Immature natural killer cell (primary cell): Measurements from ENCODE around the gene SAP25. TPM values are rescaled to one million over a fixed set of nuclear protein-coding genes. Genes with fewer than 3 reads are reported as not detected.
"Not testable (repeated sequence)": the region's sequence is repeated elsewhere in the genome, so short reads cannot be mapped to it uniquely, and the experiment has no call there.

Experiments used
- DNase-seq, 3 donors: peaks; one replicate each; pipeline ENCODE4 v3.0.0; 2022; ENCODE audit warnings: mixed read lengths in 1 of 3
- H3K27ac Mint-ChIP-seq, 6 donors: one replicate each; pipeline ENCODE4 v1.8.0; 2020; ENCODE audit warnings: mixed read lengths in 6 of 6, mild to moderate bottlenecking in 5 of 6, inconsistent platforms in 4 of 6, moderate library complexity in 3 of 6
- H3K27me3 Mint-ChIP-seq, 3 donors: one replicate each; pipeline ENCODE4 v1.8.0; 2020 to 2021; ENCODE audit warnings: low read depth in 3 of 3, mild to moderate bottlenecking in 3 of 3, mixed read lengths in 3 of 3, moderate library complexity in 3 of 3, inconsistent platforms in 1 of 3
- H3K36me3 Mint-ChIP-seq, 3 donors: one replicate each; pipeline ENCODE4 v1.8.0; 2020; ENCODE audit warnings: mixed read lengths in 3 of 3, inconsistent platforms in 2 of 3, mild to moderate bottlenecking in 2 of 3
- H3K4me1 Mint-ChIP-seq, 2 donors: one replicate each; pipeline ENCODE4 v1.8.0; 2020; ENCODE audit warnings: inconsistent platforms in 2 of 2, mild to moderate bottlenecking in 2 of 2, mixed read lengths in 2 of 2, moderate library complexity in 1 of 2
- H3K4me3 Mint-ChIP-seq, 5 donors: one replicate each; pipeline ENCODE4 v1.8.0; 2020; ENCODE audit warnings: mild to moderate bottlenecking in 5 of 5, mixed read lengths in 5 of 5, inconsistent platforms in 3 of 5, moderate library complexity in 3 of 5
- H3K9me3 Mint-ChIP-seq, 6 donors: one replicate each; pipeline ENCODE4 v1.8.0; 2020; ENCODE audit warnings: mild to moderate bottlenecking in 6 of 6, mixed read lengths in 6 of 6, inconsistent platforms in 4 of 6, moderate library complexity in 3 of 6
- polyA plus RNA-seq, 3 donors: library from polyadenylated mRNA; unstranded; fragments of 300-500 nt; fragmentation: Illumina TruSeq; gene quantifications; one replicate each; pipeline ENCODE4 v1.2.3, GENCODE V29; 2021

Gene SAP25
- polyA plus RNA-seq, 3 donors from 2014 or later = not detected

GRCh38 chr7:100553032-100553431 is 20.7 kb downstream of the SAP25 start:
- H3K27ac Mint-ChIP-seq = no peak overlapping the region
- no peak for DNase-seq
- H3K4me3 Mint-ChIP-seq = no peak overlapping the region
- no peaks in the 10 kb centered on the region for H3K9me3 Mint-ChIP-seq
- peaks cover 0 to 6% (median 2%) of the 10 kb centered on the region in 3 donors for H3K27me3 Mint-ChIP-seq
- H3K4me1 Mint-ChIP-seq = peaks cover 28 to 39% of the 10 kb centered on the region in 2 donors
- H3K36me3 Mint-ChIP-seq = peaks cover 15 to 38% (median 26%) of the 10 kb centered on the region in 3 donors

DNA sequence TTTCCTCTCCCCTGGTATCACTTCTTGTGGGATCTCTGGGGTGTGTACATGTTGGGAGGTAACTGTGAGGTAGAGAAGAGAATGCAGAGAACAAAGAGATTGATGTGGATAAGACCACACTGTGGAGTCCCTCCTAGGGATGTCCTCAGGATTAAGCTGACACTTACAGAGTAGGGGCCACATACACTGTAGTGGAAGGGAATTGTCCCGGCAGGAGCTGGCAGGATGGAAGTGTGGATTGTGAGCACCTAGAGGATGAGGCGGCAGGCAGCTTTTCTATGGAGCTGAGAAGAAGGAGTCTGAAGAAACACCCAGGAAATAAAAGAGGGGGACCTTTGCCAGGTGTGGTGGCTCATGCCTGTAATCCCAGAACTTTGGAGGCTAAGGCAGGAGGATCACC is 21.2 kb downstream of the SAP25 start:
- no peak for DNase-seq
- H3K27ac Mint-ChIP-seq = peak overlapping the region in 3 of 6 donors; percentile 2 to 34 (median 3)
- peaks cover 15 to 38% (median 26%) of the 10 kb centered on the region in 3 donors for H3K36me3 Mint-ChIP-seq
- peaks cover 33 to 44% of the 10 kb centered on the region in 2 donors for H3K4me1 Mint-ChIP-seq
- peaks cover 0 to 6% (median 2%) of the 10 kb centered on the region in 3 donors for H3K27me3 Mint-ChIP-seq
- H3K4me3 Mint-ChIP-seq = no peak overlapping the region
- H3K9me3 Mint-ChIP-seq = no peaks in the 10 kb centered on the region

DNA sequence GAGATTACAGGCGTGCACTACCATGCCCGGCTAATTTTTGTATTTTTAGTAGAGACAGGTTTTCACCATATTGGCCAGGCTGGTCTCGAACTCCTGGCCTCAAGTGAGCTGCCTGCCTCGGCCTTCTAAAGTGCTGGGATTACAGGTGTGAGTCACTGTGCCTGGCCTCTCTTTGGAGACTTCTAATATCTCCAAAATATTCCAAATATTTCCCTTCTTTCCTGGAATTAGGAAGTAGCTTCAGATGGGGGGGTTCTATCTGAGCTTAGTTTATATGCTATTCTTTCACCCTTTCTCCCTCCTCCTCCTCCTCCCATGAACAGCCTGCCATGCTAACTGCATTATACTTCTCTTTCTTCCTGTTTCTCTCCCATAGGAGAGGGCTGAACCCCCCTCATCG is 25.3 kb downstream of the SAP25 start:
- not testable (repeated sequence) for H3K9me3 Mint-ChIP-seq, DNase-seq, H3K27me3 Mint-ChIP-seq
- Mint-ChIP-seq H3K36me3 (peaks cover 10 to 15% (median 13%) of the 10 kb centered on the region in 3 donors), H3K4me3 (peak overlapping the region; percentile 30 to 74 (median 58)), H3K27ac (peak overlapping the region; percentile 89 to 99 (median 96)), H3K4me1 (peaks cover 74 to 80% of the 10 kb centered on the region in 2 donors)

- Mint-ChIP-seq H3K9me3 (no peaks in the 10 kb centered on the region), H3K36me3 (peaks cover 10 to 11% (median 10%) of the 10 kb centered on the region in 3 donors), H3K4me1 (peaks cover 80 to 86% of the 10 kb centered on the region in 2 donors), H3K4me3 (peak overlapping the region; percentile 69 to 91 (median 82)), H3K27me3 (peaks cover 2 to 6% (median 2%) of the 10 kb centered on the region in 3 donors), H3K27ac (peak overlapping the region; percentile 89 to 99 (median 96))
- no peak for DNase-seq
Observed at GRCh38 chr7:100547872-100548271, 25.8 kb downstream of the SAP25 start.

DNA sequence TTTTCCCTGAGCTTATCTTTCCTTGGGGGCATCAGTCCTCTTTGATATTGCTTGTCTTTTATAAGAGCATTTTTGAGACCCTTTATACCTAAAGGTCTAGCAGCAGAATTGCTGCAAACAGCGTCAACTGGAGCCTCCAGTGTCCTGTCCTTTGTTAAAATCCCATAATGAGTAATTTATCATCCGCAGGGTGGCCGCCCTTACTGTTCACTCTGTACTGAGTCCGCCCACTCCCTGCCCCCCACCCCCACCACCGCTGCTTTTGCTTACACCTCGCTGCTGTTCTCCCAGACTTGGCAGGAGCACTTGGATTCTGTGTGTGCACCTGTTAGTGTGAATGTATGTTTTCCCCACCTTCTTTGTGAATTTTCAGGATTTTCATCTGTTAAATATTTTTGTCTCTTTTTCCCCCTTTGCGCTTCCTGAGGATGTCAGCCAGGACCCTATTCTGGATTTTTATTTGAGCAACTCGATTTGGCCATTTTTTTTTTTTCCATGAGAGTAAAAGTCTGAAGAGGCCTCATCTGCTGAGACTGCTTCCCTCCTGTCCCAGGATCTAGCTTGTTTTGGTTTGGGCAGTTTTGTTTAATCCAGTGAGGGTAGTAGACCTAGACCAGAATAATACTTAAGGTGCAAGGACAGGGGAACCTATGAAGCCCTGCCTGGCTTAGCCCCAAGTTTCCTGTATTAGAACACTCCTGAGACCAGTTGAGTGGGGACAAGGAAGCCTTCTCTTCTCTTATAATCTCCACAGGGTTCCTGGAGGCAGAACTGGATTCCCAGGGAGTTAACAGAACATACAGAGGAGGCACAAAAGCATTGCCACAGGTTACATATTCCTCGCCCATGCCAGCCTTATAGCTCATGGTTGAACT is 26.5 kb downstream of the SAP25 start:
- peak overlapping the region; percentile 89 to 99 (median 96) for H3K27ac Mint-ChIP-seq
- no peaks in the 10 kb centered on the region for H3K9me3 Mint-ChIP-seq
- peaks cover 85 to 87% of the 10 kb centered on the region in 2 donors for H3K4me1 Mint-ChIP-seq
- no peak for DNase-seq
- H3K36me3 Mint-ChIP-seq = peaks cover 6 to 7% (median 6%) of the 10 kb centered on the region in 3 donors
- H3K27me3 Mint-ChIP-seq = peaks cover 2 to 6% (median 2%) of the 10 kb centered on the region in 3 donors
- H3K4me3 Mint-ChIP-seq = peak overlapping the region; percentile 69 to 91 (median 82)

DNA sequence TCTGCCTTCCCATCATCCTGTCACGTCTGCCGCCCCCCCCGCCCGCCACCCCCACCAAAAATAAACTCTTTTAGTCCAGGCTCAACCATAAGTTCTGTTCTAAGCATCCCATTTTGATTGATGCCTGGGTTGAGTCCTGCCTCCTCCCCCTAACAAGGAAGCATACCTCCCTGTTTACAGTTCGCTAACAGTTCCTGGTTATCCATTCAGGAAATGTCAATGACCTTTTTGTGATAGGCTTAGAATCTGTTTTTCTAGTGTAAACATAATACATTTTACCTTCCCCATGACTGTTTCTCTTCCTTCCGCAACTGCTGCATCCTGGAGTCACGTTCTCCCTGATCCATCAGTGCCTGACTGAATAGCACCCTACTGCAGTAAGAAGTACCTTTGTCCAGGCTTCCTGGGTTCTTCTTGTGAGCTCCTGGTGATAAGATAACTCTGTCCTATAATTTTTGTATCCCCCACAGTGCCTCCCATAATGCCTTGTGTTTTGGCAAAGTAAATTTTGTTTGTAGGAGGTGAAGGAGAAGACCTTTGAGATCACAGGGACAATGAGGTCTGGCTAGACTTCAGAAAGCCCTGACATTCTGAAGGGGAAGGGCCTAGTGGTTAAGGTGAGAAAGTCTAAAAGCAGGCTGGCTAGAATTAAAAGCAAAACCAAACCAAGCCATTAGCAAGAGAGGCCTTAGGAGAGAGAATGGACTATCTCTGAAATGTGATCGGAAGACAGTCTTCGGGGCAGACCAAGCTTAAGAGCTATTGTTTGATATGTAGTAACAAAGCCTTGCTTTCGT is 27.4 kb downstream of the SAP25 start:
- DNase-seq = peak; percentile 72 to 75 (median 73)
- peak overlapping the region; percentile 69 to 91 (median 82) for H3K4me3 Mint-ChIP-seq

GRCh38 chr7:100545360-100546128 is 28.2 kb downstream of the SAP25 start:
- peak overlapping the region; percentile 89 to 99 (median 96) for H3K27ac Mint-ChIP-seq
- DNase-seq = no peak
- H3K9me3 Mint-ChIP-seq = no peaks in the 10 kb centered on the region
- H3K4me1 Mint-ChIP-seq = peaks cover 94 to 100% of the 10 kb centered on the region in 2 donors
- peaks cover 2 to 6% (median 2%) of the 10 kb centered on the region in 3 donors for H3K27me3 Mint-ChIP-seq
- peaks cover 4 to 5% (median 4%) of the 10 kb centered on the region in 3 donors for H3K36me3 Mint-ChIP-seq
- peak overlapping the region; percentile 69 to 91 (median 82) for H3K4me3 Mint-ChIP-seq

More for the DNA sequence above, 27.4 kb downstream of the SAP25 start:
- Mint-ChIP-seq H3K27me3 (peaks cover 2 to 6% (median 2%) of the 10 kb centered on the region in 3 donors), H3K4me1 (peaks cover 91 to 96% of the 10 kb centered on the region in 2 donors), H3K36me3 (peaks cover 6 to 7% (median 6%) of the 10 kb centered on the region in 3 donors), H3K9me3 (no peaks in the 10 kb centered on the region), H3K27ac (peak overlapping the region; percentile 89 to 99 (median 96))

DNA sequence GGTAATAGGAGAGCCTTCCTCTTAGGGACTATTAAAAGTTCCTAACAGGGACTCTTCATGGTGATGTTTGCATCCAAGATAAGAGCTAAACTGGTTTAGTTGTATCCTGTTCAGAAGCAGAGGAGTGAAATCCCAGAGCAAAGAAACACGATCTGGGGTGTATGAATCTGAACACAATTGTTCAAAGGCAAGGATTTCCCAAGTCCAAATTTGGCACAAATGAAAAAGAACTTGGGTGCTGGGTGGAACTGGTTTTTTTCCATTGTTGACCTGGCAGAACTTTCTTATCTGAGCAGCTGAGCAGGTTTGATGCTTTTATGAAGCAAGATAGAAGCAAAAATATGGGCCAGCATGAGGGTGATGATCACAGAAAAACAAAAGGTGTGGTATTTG is 28.7 kb downstream of the SAP25 start:
- H3K9me3 Mint-ChIP-seq = no peaks in the 10 kb centered on the region
- H3K36me3 Mint-ChIP-seq = no peaks in the 10 kb centered on the region
- peaks cover 94 to 100% of the 10 kb centered on the region in 2 donors for H3K4me1 Mint-ChIP-seq
- H3K4me3 Mint-ChIP-seq = peak overlapping the region; percentile 69 to 91 (median 81)
- H3K27me3 Mint-ChIP-seq = peaks cover 2% of the 10 kb centered on the region in 3 donors
- H3K27ac Mint-ChIP-seq = peak overlapping the region; percentile 89 to 99 (median 96)
- no peak for DNase-seq

DNA sequence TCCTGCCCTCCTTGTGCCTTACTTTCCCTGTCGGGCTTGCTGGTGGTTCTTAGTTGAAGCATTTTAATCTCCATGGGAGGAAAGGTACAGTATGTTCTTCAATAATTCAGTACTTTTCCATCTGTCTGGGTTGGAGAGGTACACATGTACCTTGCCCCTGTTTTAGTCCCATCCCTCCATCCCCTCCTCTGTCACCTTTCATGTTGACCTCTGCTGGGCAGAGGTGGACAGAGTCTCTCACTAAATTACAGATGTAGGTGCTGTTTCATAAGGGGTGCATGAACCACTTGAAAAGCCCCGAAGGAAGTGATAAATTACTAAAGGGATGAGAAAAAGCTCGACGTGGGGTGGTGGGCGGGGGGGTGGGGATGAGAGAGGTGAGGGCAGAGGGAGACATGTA is 29.3 kb downstream of the SAP25 start:
- no peaks in the 10 kb centered on the region for H3K9me3 Mint-ChIP-seq

DNA sequence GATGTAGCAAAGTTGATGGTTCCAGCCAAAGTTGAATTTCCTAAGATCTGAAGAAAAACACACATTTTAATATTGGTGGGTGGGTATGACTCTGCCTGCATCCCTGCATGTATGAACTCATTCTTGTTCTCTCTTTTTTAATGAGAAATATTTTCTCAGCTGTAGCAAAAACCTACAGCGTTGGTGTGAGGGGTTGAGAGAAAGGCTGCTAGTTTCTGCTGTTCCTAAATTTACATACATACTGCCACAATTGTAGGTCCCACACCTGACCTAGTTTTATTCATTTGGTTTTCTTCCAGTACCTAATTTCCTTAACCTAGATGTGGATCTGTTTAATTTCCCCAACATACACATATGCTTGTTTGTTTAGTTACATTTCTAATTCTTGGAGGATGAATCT is 30.1 kb downstream of the SAP25 start:
- H3K9me3 Mint-ChIP-seq = no peaks in the 10 kb centered on the region
- H3K27me3 Mint-ChIP-seq = peaks cover 6 to 7% (median 7%) of the 10 kb centered on the region in 3 donors
- DNase-seq = no peak
- peak overlapping the region; percentile 29 to 91 (median 65) for H3K4me3 Mint-ChIP-seq
- H3K36me3 Mint-ChIP-seq = no peaks in the 10 kb centered on the region
- peaks cover 90 to 96% of the 10 kb centered on the region in 2 donors for H3K4me1 Mint-ChIP-seq
- peak overlapping the region; percentile 89 to 99 (median 96) for H3K27ac Mint-ChIP-seq

More for the DNA sequence above, 29.3 kb downstream of the SAP25 start:
- no peak for DNase-seq
- Mint-ChIP-seq H3K27me3 (peaks cover 0 to 3% (median 2%) of the 10 kb centered on the region in 3 donors), H3K4me3 (peak overlapping the region; percentile 65 to 91 (median 72)), H3K36me3 (no peaks in the 10 kb centered on the region), H3K4me1 (peaks cover 94 to 98% of the 10 kb centered on the region in 2 donors), H3K27ac (peak overlapping the region; percentile 89 to 99 (median 96))

GRCh38 chr7:100541309-100541708 is 32.4 kb downstream of the SAP25 start:
- not testable (repeated sequence) for H3K9me3 Mint-ChIP-seq, H3K27me3 Mint-ChIP-seq, H3K27ac Mint-ChIP-seq, H3K36me3 Mint-ChIP-seq, DNase-seq
- Mint-ChIP-seq H3K4me3 (peak overlapping the region; percentile 11 to 93 (median 63)), H3K4me1 (peaks cover 72 to 78% of the 10 kb centered on the region in 2 donors)

GRCh38 chr7:100540073-100540723 is 33.5 kb downstream of the SAP25 start:
- no peaks in the 10 kb centered on the region for H3K36me3 Mint-ChIP-seq
- peaks cover 61 to 67% of the 10 kb centered on the region in 2 donors for H3K4me1 Mint-ChIP-seq
- peak overlapping the region; percentile 88 to 98 (median 92) for H3K4me3 Mint-ChIP-seq
- no peak for DNase-seq
- H3K27ac Mint-ChIP-seq = peak overlapping the region in 2 of 6 donors; percentile 77 to 88
- no peaks in the 10 kb centered on the region for H3K9me3 Mint-ChIP-seq
- H3K27me3 Mint-ChIP-seq = peaks cover 5 to 7% (median 7%) of the 10 kb centered on the region in 3 donors
